Stimulated activated CD8-positive, alpha-beta memory T cell treated with anti-CD3 and anti-CD28 coated beads, Interleukin-15, amount 100 ng/mL, for 4 hours (primary cell): ENCODE measurements around the gene FNBP1L.
"Not testable (repeated sequence)": the region's sequence is repeated elsewhere in the genome, so short reads cannot be mapped to it uniquely, and the experiment has no call there.

ENCODE experiments used
- DNase-seq, 2 donors: peaks; one replicate each; pipeline ENCODE4 v3.0.0-alpha.2; 2020; ENCODE audit warnings: low read depth in 2 of 2

FNBP1L gene

DNA sequence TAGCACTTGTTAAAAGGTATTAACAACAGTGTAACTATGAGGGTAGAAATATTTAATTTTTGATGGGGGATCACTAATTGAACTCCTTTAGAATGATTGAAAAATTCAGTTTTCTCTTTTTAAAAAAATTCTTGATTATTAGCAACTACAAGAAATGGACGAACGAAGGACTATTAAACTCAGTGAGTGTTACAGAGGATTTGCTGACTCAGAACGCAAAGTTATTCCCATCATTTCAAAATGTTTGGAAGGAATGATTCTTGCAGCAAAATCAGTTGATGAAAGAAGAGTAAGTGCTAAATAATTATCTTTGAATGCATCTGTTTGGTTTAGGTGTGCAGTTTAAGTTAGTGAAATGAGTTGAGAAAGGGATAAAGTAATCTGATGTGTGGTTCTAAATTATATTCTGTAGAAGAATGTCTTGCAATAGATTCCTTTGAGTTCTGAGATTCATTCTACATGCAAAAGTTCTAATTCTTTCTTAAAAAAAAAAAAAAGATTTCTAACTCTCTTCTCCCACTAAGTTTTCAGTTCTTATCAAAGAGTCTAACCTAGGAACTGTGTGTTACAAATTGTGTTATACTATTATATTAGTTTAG lies 85.0 kb downstream of the FNBP1L start:
- DNase-seq = no peak

DNA sequence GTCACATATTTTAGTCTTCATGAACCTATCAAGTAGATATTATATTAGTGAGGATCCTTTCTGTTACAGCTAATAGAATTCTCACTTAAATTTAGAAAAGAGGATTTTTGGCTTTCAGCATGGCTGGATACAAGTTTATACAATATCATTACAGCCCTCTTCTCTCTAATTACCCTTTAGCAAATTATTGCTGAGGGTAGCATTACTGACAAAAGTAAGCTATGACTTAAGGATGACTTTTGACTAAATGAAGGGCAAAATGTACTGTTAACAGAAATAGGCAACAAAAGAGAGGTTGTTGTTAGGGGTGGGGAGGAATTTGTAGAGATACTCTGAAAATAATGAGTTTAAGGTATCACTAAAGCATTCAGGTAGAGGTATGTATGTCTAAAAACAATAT lies 85.8 kb downstream of the FNBP1L start:
- no peak for DNase-seq

DNA sequence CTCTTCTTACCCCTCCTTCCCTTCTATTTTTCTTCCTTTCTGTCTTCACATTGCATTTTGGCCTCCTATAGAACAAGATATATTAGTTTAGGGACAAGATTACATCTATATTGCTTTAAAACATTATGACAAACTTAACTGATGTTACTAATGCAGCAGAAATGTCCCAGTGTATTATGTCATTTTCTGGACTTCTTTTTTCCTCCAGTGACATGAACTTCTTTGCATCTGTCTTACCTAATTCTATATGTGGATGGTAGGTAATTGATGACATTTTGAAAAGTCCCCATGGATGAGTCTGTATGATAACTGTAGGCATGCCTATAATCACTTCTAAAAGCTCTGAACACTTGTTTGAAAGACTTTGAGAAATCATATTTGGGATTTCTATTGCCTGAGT lies 89.5 kb downstream of the FNBP1L start:
- DNase-seq = no peak

DNA sequence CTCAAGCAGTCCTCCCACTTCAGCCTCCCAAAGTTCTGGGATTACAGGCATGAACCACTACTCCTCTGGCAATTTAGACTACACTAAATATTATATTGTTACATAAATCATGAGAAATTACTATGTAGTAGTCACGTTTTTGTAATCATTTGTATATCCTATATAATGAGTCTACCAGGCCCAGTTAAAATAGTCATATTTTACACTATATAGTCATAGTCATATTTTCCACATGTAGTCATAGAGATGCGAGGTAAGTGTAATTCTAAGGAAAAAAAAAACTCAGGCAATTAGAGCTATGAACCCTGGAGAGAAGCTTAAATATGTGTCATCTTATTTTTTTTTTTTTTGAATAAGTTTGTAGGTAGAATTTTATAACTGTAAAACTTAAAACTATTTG lies 90.0 kb downstream of the FNBP1L start:
- no peak for DNase-seq

DNA sequence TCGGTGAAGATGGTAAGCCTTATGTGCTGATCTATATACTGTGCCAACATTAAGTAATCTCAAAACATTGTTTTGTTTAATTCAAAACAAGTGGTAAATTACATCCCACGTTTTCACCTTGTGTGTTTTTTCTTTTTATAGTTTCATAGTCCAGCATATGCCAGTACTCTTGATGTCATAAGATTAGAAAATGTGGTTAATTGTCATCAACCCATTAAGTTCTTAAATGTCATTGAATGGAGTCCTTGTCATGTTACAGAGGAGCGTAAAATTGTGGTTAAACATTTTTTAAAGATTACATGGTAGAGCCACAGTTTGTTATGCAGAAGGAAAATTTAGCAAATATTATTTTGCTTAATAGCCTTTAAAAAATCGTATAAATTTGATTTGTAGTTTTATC lies 93.1 kb downstream of the FNBP1L start:
- DNase-seq = no peak

DNA sequence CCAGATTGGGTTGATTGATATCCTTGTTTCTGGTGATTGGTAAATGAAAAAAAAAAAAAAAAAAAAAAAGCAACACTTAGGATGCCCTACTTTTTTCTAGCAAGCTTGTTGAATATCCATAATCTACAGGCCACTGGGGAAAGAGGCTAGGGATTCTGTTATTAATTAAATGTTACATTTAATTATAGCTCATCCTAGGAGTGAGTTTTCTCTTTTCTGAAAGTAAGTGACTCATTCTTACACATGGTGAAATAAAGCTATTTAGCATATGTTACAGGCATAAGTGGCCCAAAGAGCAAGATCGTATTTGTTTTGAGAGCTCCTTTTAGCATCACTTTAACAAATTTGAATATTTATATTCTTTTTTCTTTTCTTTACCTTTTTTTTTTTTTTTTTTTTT lies 94.5 kb downstream of the FNBP1L start:
- no peak for DNase-seq

DNA sequence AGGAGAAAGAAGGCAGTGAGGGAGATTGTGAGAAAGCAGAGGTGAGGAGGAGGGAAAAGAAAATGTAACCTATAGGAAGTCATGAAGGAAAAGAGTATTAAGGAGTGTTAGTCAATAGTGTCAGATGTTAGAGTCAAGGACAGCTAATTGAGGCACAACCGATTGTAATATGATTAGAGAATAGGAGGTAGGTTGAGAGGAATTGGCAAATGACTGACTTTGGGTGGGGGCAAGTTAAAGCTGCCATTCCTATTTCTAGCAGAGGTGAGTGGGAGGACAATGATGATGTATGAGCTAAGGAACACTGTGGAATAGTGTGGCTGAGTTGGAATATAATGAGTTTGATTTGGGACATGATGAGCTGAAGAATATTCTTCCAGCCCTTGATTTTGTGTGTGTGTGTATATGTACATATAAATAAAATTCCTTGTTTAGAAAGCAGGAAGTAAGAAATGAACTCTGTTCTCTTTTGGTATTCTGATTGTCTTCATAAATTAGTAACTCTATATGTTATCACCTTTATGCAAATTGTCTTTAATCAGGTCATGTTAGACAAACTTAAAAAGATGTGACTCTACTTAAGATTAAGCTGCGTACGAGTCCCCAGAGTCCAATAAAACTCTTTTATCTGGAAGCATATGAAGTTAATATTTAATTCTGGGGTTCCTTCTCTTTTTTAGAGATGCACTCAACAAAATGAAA lies 98.4 kb downstream of the FNBP1L start:
- DNase-seq = no peak

DNA sequence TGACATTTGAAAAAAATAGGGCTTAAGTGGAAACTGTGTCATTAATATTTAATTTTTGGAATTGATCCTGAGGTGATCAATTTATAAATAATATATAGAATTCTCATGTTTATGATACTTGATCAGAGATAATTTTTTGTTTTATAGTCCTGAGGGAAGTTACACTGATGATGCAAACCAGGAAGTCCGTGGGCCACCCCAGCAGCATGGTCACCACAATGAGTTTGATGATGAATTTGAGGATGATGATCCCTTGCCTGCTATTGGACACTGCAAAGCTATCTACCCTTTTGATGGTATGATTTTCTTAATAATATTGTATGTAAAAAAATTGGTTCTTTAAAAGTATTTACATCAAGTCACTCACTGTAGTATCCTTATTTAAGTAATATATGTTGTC lies 101.2 kb downstream of the FNBP1L start:
- no peak for DNase-seq

DNA sequence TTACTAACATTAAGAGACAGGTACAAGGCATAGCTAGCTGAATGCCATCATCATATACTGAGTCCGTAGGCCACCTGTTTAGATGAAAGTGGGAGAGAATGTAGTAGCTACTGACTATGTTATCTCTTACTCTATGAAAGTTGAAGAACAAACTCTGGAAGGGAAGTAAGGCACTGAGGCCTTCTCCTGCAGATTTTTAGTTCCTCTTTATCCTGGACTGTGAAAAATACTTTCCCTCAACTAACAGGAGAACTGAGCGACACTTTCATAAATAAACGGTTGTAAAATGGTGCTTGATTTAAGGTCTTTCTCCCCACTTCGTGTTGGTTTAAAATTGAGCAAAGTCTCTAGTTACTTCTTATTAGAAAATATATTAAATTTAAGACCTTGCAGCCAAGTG lies 101.9 kb downstream of the FNBP1L start:
- no peak for DNase-seq

DNA sequence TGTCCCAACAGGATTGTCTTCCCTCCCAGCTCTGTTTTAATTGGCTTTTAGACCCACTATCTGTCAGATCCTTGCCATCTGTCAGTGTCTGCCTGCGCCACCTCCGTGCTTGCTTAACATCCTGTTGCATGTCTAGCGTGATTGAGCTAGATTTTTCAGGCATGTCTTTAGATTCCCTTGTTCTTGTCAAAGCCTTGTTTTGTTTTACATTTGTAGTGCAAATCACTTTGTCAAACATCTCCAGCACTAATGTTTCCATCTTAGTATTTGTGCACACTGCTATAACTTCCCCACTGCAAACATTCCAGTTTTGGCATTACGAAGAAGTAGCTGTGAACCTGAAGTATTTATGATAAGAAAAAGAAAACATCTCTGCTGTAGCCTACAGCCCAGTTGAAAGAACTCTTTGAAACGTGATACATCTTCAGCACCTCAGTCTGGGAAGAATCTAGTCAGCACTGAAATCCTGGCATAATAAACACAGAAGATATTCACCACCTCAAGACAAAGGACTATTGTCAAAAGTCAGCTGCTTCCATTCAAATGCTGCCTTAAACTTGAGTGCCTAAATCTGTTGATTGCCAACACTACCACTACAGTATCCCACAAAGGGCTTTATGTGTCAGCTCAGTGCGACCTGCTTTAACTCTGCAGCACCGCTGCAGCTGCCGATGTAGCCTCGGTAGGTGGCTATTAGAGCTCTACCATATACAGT lies 105.0 kb downstream of the FNBP1L start:
- no peak for DNase-seq

DNA sequence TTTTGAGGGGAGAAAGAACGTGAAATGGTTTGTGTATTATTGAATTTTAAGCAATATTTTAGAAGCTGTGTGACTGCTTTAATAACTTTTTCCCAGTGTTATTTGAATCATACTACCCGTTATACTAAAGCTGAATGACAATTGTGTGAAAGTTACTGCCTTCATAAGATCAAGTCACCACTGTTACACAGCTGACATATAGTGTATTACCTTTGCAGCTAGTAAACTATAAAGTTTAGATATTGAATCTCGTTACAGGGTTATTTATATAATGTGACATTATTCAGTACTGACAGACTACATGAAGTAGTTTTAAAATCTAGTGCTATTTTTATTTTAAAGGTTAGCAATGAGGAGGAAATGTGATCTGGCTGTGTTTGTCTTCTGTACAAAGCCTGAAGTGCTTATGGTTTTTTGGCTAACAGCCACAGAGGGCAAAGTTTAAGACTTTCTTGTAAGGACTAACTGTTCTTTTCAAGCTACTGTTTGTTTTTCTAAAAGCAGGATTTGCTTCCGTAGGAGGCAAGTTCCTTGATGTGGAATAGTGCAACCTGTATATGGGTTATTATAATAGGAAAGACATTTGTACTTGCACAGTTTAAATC lies 106.1 kb downstream of the FNBP1L start:
- DNase-seq = not testable (repeated sequence)

DNA sequence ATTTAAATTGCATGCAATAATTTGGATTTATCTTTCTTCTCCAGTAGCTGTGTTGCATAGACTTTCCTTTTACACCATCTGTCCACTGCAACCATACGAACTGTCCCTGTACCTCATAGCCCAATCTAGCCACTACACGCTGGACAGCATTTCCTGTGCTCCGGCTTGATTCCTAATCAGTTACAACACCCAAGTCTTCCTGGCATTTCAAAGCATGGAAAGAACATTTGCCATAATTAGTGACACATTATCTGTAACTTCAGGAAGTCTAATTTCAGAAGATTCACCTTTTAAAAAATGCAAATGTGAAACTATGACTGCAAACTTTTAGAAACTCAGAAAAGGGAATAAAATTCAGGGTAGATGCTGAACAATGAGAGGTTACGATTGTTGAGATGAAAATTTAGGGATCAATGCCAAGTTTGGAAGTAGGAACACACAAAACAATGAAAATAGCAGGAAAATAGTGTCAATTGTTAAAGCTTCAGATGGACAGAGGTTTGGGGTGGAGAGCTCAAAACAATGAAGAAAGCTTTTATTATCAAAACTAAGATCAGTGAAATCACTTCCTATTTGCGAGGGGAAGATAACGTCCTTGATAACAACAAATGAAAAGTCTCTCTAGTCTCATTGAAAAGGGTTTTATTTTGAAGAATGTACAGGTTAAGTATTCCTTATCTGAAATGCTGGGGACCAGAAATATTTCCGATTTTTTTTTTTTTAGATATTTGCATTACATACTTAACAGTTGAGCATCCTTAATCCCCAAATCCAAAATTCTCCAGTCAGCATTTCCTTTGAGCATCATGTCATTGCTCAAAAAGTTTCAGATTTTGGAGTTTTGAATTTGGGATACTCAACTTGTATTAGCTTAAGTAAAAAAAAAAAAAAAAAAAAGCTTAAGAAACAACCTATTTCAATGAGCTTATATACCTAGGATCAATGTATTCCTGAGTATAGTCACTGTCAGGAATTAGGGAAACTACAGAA lies 107.3 kb downstream of the FNBP1L start:
- DNase-seq = no peak

DNA sequence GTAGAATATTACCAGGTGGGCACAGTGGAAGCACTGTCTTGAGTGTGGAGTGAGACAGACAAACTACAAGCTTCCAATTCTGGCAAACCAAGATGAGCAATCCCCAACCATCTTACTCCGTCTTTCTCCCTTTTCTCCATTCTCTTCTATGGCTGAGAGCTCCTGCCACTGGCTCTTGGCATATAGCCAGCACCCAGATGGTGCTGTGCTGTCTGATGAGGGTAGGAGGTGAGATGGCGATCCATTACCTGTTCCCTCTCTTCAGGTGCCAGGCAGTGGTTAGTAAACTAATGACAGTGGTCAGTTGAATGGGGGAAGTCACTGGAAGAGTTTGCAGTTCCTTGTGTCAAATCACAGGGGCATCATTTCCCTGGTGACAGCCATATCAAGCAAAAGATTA lies 108.4 kb downstream of the FNBP1L start:
- no peak for DNase-seq

DNA sequence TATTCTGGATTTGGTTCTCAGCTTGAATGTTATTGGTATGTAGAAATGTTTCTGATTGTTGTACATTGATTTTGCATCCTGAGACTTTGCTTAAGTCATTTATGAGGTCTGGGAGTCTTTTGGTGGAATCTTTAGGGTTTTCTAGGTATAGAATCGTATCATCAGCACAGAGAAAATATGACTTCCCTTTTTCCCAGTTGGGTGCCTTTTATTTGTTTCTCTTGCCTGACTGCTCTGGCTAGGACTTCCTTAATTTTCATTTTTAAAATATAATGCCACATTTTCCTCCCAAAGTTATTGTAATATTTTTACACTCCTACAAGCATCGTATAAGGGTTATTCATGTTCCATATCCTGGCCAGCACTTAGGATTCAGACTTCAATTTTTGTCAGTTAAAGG lies 111.1 kb downstream of the FNBP1L start:
- no peak for DNase-seq

DNA sequence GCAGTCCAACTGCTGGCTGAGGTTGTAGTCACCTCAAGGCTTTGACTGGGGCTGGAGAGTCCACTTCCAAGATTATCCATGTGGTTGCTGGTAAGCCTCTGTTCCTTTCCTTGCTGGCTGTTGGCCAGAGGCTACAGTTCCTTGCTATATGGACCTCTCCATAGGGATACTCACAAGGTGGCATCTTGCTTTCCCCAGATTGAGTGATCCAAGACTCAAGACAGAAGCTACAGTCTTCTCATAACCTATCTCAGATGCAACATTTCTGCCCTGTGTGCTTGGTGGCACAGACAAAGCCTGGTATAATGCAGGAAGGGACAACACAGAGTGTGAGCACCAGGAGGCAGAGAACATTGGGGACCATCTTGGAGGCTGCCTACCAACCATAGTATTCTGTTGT lies 111.8 kb downstream of the FNBP1L start:
- no peak for DNase-seq

DNA sequence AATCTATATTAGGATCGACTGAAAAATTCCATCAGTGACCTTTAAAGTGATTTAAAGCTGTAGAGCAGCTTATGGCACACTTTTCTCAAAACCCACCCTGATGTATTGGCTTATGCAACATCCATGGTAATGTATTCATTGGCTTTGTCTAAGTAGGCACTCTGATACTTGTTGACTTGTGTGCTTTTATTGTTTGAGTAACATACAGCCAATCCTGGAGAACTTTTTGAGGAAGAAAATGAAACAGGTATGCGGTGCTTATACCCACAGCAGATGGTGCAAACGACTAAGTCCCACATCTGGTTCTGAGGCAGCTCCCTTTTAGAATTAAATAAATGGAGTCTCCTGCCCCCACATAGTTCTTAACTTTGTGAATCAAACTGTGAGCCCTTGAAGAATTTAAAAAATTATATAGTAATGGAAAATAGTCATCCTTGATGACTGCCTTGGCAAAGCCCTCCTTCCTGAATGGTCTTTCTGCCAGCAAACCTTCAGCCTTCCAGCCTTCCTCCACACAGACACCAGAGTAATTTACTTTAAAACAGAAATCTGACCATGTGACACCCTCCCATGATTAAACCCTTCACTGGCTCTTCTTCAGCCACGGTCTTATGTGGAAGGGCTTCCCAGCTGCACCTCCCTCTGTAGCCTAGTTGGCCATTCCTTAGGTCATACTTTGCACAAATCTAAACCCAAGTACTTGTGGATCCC lies 117.7 kb downstream of the FNBP1L start:
- no peak for DNase-seq

DNA sequence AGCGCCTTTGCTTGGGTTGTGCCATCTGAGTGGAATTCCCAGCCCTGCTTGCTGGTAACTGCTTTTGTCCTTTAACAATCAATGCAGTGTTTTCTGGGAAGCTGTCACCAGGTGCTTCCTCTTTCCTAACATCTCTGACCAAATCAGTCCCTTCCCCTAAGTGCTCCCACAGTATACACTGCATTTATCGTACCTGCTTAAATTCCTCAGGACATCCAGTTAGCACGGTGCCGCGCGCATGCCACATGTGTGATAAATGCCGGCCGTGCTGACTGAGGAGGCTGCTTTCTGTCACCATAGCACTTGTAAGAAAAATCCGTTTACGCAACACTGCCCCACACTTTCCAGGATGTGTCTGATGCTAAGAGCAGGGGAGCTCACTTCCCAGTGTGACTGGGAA lies 118.3 kb downstream of the FNBP1L start:
- DNase-seq = no peak

DNA sequence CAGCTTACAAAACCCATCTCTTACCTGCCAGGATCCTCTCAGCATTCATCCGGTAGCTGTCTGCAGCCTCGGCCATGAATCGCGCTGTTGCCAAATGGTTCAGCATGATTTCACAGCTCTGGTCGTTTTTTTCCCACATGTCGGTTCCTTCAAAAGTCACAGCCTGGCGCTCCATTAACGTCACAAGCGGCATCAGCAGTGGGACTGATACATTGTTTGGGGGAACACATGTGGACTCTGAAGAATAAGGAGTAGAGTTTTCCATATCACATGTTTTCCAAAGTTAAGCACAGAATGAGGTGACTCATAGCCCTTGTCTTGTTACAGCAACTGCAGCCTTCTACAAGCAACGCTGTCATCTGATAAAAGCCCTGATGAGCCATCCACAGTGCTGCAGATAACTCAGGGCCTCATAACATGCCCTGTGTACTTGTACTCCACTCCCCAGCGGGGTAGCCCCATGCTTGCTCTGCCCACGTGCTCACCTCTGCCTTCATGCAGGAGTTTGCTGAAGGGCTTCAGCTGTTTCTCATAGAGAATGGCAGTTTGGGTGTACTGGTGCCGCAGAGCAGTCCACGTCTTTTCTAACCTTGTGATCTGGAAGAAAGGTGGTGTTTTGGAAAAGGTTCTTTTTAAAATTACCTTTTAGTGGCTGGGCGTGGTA lies 119.5 kb downstream of the FNBP1L start:
- no peak for DNase-seq

DNA sequence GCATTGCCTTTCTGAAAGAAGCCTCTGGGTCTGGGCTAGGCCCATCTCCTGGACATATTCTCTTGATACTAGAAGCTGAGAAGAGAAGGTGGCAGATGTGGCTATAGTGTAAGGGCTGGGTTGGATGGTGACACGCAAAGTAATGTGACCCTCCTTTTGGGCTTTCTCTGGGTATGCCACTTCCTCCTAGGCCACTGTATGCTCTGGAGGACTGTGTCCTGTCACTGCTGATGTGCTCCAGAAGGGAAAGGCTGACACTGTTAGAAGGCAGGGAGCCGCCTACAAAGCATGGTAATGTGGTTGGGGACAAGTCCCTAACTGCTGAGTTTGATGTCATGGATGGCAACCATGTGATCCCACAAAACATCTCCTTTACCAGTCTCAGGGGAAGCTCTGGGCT lies 121.6 kb downstream of the FNBP1L start:
- no peak for DNase-seq

DNA sequence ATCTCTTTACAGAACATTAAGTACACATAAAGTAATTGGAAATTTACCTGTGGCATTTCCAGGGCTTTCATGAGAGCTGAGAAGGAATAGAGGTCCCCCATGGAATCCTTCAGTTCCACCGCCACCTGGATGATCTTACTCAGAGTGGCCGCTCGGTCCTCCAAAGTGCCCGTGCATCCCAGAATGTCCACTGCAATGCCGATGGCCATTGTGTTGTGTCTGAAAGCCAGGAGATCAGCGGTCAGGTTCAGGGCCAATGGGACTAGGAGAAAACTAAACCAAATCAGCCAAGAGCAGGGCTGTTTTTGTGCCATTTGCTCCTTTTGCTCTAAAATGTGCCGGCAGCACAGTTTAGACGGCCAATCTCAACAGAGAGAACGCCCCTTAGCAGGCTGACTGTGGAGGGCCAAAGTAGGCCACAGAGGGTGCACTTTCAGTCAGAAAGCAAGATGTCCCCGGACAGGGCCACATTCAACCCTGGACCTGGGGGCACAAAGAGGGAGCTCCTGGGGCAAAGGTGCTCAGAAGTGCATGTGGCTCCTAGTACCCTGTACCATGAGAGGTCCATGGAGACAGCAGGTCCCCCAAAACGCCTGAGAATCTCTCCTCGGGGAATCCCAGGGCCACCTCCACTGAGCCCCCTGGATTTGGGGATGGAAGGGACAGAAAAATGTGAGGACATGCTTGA lies 123.8 kb downstream of the FNBP1L start:
- no peak for DNase-seq
